ENCODE data around the gene CPSF4L.

CPSF4L gene

GRCh38 chr17:73289549-73290254 lies 28.0 kb upstream of the CPSF4L start:
- no peak for DNase-seq

DNA sequence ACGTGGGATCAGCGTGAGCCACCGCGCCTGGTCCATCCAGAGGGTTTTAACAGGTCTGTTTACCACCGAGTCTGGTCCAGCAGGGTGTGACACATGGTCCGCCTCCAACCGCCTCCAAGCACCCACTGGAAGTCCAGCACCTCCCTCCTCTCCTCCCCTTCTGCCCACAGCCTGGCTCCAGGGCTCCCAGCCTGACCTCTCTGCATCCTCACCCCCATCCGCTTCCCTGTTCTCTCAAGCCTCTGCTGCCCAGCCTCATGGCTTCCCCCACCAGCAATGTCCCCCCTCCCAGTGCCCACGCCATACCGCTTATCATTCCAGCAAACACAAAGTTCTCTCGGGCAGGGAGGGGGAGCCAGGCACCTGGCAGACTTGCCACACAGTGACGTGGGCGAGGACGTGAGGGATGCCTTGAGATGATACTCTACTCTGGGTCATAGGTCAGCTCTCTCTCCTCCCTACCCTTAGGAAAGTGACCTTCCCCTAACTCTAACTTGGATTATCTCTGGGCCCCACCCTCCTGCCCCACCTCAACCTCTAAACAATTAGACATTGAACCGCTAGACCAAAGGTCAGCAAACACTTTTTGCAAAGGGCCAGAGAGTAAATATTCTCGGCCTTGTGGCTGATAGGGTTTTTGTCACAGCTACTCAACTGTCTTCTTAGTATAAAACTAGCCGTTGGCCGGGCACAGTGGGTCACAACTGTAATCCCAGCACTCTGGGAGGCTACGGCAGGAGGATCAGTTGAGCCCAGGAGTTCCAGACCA lies 27.0 kb upstream of the CPSF4L start:
- DNase-seq, result no peak

DNA sequence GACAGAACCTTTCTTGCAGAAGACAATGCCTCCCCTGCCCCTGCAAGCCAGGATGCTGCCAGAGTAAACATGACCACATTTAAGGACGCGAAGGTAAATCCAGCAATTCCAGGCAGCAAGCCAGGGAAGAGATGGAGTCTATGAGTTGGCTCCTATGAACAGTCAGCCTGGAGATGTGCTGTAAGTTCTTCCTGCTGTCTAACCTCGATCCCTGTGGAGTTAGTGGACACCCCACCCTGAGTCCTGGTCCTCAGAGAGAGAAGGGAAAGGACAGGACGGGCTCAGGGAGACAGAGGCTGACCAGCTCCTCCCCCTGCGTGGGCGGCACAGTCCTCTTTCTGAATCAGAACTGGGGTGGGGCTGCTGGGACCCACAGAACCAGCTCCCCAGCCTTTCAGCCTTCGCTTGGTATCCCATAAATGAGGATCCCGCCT lies 25.2 kb upstream of the CPSF4L start:
- DNase-seq, result no peak

DNA sequence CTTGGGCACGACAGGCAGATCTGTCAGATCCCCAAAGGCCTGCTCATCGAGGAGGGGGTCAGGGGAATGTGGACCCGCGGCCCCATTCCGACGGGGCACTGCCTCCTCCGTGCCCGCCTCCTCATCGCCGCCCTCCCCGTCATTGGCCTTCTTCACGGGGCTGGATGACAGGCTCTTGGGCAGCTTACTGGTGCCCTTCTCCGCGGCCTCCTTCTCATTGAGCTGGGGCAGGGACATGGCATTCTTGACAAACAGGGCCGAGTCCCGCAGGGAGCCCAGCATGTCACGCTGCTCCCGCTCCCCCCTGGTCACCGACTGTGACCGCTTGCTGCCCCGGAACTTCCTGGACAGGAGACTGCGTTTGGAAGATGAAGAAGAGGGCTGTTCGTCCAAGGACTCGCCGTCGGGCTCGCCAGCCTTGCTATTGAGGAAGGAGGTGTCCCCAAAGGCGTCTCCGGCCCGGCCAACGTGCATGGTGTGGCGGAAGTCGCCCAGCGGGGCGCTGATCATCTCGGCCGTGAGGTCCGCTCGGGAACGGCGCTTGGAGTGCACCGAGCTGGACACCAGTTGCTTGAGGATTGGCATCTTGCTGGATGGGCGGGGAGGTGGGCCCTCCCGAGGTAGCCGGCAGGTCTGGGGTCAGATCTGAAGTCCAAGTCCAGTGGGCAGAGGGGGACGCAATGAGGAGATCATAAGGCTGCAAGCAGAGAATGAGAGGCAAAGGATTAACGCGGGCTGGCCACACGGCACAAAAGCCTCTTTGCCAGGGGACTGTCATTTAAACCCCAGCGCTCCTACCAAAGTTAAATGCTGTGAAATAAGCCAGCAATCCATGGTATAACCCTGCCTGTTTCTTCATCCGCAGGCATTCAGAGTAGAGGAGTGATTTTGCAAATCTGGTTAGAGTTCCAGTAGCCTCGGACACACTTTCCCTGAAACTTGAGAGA lies 24.5 kb upstream of the CPSF4L start:
- DNase-seq, result no peak

DNA sequence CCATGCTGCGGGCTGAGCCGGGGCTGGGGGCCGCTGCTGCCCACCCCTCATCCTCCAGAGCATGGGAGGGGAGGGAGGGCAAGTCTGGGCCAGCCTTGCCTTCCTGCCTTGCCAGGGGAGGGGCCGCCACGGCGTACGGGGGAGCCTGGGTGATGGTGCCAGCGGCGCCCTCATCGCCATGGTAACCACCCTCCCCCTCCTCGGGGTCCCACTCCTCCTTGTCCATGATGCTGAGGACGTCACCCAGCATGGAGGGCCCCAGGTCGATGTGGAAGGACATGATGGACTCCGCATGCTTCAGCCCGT lies 23.9 kb upstream of the CPSF4L start:
- no peak for DNase-seq

DNA sequence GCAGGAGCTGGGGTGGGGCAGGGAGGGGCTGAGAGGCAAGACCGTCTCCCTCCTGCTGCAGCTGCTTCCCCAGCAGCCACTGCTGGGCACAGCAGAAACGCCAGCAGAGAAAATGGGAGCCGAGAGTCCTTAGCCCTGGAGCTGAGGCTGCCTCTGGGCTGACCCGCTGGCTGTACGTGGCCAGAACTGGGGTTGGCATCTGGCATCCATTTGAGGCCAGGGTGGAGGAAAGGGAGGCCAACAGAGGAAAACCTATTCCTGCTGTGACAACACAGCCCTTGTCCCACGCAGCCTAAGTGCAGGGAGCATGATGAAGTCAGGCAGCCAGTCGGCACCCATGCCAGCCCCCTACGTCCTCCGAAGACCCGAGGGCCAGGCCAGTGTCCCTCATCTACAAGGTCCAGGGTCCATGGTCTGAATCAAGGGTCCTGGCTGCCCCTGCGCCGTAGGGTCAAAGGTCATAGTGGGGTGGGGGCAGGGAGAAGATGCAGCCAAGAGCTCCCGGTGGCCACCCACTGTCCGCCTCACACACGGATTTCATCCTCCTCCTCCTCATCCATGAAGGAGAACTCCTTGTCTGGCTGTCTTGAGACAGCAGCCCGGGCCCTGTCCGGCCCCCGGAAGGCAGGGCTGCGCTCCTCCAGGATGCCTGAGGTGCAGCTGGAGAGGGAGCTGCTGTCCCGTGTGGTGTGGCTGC lies 23.4 kb upstream of the CPSF4L start:
- DNase-seq, result no peak

DNA sequence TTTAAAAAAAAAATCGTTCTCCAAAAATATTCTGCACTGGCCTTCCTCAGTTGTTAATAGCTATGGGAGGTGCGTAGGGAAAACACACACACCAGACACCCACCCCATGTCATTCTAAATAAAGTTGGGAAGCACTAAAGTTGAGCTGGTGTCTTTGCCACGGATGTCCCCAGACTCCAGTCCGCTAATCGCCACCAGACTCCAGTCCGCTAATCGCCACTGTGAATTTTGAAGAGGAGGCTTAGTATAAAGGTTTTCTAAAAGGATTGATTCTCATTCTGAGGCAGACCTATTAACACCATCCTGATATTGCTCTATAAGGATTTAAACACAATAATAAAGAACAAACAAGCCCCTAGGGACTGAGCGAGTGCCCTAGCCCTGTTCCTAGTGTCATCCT lies 22.7 kb upstream of the CPSF4L start:
- no peak for DNase-seq

DNA sequence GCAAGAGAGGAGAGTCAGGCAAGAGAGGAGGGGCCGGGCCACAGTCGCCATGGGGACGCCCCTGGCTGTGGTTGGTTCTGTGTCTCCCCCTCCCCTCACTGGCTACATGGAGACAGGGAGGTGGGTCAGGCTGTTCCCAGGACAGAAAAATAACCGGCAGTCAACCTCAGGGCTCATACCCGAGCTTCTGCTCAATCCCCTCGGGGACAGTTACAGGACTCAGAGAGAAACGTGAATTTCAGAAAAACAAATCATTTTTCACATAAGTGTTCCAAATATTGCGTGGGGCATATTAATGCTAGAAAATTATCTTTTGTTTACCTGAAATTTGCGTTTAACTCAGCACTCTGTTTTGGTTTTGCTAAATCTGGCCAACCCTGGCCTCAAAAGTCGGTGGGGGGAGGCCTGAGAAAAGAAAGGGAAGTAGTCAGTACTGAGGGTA lies 22.2 kb upstream of the CPSF4L start:
- no peak for DNase-seq

DNA sequence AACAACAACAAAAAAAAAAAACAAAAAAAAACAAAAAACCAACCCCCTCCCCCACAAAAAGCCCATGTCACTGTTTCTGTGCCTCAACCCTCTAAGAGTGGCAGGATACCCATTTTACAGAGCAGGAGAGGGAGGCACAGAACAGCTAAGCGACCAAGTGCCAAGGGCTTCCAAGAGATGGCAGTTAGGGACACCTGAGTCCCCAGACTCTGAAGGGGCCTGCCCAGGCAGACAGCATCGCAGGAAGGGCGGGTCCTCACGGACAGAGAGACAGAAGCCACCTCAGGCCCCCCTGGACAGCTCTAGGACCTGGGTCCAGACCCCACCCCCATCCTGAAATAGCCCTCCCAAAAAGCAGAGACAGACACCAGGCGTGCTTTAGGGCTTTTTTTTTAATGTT lies 21.6 kb upstream of the CPSF4L start:
- DNase-seq, result no peak

- DNase-seq, result no peak
Observed at GRCh38 chr17:73282629-73283028, 20.9 kb upstream of the CPSF4L start.

DNA sequence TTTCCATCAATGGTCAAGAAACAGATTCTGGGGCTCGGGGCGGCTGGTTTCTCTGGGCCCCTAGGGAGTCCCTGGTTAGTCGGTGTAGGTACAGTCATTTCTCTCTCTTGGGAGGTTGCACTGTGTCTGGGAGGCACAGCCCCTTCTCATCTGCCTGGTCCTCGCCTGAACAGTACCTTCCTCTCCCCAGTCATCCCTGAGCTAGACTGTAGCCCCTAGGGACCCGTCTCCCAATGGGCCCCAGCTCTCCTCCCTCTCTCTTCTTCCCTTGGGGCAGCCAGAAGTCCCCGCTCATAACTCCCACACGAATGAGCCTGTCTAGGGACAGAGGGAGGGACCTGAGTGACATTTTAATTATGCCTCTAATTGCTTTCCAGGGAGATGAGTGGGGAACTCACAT lies 20.2 kb upstream of the CPSF4L start:
- no peak for DNase-seq

GRCh38 chr17:73280191-73280590 lies 18.5 kb upstream of the CPSF4L start:
- no peak for DNase-seq

DNA sequence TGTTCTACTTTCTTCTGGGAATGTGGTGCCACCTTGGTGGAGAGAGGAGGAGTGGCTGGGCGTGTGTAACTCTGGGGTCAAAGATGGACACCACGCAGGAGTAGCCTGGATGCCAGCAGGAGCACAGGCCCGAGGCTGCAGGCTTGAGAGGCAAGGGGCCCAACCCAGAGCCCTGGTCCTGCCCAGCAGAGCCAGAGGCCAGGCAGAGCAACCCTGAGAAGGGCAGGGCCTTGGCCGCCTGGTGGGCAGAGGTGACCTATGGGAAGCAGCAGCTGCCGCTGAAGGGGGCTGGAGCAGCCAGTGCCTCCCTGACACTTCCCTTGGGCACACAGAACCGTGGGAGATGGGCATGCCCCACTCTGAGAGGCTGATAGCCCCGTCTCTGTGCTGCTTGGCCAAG lies 18.0 kb upstream of the CPSF4L start:
- no peak for DNase-seq

DNA sequence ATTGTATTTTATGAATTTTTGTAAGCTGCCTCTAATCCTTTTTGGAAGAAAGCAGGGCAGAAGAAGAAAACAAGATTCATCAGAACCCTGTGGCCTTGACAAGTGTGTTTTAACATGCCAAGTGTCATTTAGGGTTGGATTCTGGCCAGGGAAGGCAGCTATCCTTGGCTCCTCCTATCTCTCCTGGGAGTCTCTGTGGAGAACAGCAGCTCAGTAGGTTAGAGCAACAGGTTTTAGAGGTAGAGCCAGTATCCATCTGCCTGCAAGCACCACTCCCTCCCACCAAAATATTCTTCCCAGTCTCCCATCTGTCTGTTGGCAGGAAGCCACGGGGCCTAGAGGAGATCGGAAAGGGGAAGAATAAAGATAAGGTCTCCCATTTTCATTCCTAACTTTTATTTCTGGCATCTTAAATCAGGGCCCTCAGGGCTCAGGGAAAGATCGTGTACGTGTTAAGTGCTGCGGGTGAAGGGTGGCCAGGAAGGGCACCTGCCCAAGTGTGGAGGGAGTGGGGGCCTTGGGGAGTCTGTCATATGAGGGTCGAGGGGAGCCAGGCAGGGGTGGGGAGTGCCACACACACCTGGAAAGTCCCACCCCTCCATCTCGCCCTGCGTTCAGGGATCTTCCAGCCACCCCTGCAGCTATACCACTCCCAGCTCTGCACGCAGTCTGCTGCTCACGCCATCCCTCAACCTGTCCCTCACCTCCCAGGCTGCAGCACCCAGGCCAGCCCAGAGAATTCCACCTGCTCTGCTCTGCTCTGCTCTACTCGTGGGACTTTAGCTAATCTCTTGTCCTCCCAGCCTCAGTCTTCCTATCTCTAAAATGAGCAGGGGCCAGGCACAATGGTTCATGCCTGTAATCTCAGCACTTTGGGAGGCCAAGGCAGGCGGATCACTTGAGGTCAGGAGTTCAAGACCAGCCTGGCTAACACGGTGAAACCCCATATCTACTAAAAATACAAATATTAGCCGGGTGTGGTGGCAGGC lies 17.1 kb upstream of the CPSF4L start:
- DNase-seq, result no peak

DNA sequence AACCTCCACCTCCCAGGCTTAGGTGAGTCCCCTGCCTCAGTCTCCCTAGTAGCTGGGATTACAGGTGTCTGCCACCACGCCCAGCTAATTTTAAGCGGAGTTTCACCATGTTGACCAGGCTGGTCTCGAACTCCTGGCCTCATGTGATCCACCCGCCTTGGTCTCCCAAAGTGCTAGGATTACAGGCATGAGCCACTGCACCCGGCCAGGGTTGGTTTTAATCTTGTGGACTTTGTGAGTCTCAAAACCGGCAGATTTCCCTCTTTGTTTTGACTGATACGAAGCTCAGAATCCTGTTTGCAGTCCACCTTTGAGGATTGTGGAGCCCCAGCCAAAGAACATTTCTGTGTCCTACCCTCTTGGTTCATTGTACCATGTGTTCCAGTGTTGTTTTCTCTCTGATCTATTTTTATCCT lies 16.4 kb upstream of the CPSF4L start:
- DNase-seq, result no peak

DNA sequence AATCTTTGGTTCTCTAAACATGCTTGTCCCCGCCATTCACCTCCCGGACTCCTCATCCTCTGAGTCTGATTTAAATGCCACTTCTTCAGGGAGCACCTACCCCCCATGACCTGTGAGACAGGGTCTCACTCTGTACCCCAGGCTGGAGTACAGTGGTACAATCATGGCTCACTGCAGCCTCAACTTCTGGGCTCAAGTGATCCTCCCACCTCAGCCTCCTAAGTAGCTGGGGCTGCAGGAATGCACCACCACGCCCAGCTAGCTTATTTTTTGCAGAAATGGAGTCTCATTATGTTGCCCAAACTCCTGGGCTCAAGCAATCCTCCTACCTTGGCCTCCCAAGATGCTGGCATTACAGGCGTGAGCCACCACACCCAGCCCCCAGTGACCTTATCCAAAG lies 12.8 kb upstream of the CPSF4L start:
- no peak for DNase-seq

GRCh38 chr17:73272906-73273218 lies 11.2 kb upstream of the CPSF4L start:
- DNase-seq, result no peak

DNA sequence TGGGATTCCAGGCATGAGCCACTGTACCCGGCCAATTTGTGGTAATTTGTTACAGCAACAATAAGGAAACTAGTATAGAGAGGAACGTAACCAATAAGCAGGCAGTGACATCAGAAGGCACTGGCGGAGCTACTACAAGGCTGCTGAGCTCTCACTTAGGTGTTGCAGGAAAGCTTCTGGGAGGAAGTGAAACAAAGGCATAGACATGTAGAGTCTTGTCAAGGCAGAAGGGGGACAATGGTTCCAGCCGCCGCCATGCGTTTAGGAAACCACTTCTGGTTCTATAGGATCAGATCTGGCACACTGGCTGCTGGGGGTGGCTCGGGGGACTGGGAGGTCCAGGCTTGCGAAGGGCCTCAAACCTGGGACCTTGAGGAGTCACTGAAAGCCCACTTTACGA lies 9.4 kb upstream of the CPSF4L start:
- no peak for DNase-seq

GRCh38 chr17:73269791-73270190 lies 8.1 kb upstream of the CPSF4L start:
- DNase-seq, result no peak

- no peak for DNase-seq
Observed at GRCh38 chr17:73269329-73269615, 7.6 kb upstream of the CPSF4L start.

GRCh38 chr17:73268582-73269328 lies 7.1 kb upstream of the CPSF4L start:
- DNase-seq, result no peak
